Hepatocyte (in vitro differentiated cells): ENCODE results near the gene FAM9B. TPM values are rescaled to one million over a fixed set of nuclear protein-coding genes. Genes with fewer than 3 reads are reported as not detected.

ENCODE experiments used
- DNase-seq: peaks from one replicate; pipeline ENCODE4 v3.0.0-alpha.2; 2016; ENCODE audit warnings: low spot score
- H2AFZ ChIP-seq: fragments of 200-600 bp; sonication (generic); 2 replicates; pipeline ENCODE4 v1.6.0; 2016; ENCODE audit warnings: antibody characterized with exemption, mild to moderate bottlenecking
- H3K27ac ChIP-seq: fragments of 200-600 bp; sonication (generic); 2 replicates; pipeline ENCODE4 v1.5.1; 2016; ENCODE audit warnings: mild to moderate bottlenecking
- H3K27me3 ChIP-seq: fragments of 200-600 bp; sonication (generic); 2 replicates; pipeline ENCODE4 v1.6.1; 2016
- H3K36me3 ChIP-seq: fragments of 200-600 bp; sonication (generic); replicated peaks from 2 replicates; pipeline ENCODE4 v1.5.1; 2016; ENCODE audit warnings: low read depth; ENCODE audit not compliant: insufficient read depth
- H3K4me1 ChIP-seq: fragments of 200-600 bp; sonication (generic); 2 replicates; pipeline ENCODE4 v1.5.1; 2016; ENCODE audit warnings: mild to moderate bottlenecking, moderate library complexity; ENCODE audit not compliant: insufficient read depth
- H3K4me2 ChIP-seq: fragments of 200-600 bp; sonication (generic); 2 replicates; pipeline ENCODE4 v1.6.0; 2016
- H3K4me3 ChIP-seq: fragments of 200-600 bp; sonication (generic); 2 replicates; pipeline ENCODE4 v1.5.1; 2016; ENCODE audit warnings: mild to moderate bottlenecking
- H3K79me2 ChIP-seq: fragments of 200-600 bp; sonication (generic); 2 replicates; pipeline ENCODE4 v1.6.0; 2017; ENCODE audit warnings: mild to moderate bottlenecking
- H3K9me2 ChIP-seq: fragments of 200-600 bp; sonication (generic); replicated peaks from 2 replicates; pipeline ENCODE4 v1.6.0; 2017; ENCODE audit warnings: mild to moderate bottlenecking; ENCODE audit not compliant: insufficient read depth
- H3K9me3 ChIP-seq: fragments of 200-600 bp; sonication (generic); 2 replicates; pipeline ENCODE4 v1.5.1; 2016; ENCODE audit warnings: low read depth, mild to moderate bottlenecking
- H4K20me1 ChIP-seq: fragments of 200-600 bp; sonication (generic); 2 replicates; pipeline ENCODE4 v1.6.0; 2016; ENCODE audit warnings: mild to moderate bottlenecking; ENCODE audit not compliant: insufficient read depth, poor library complexity, severe bottlenecking
- EZH2 ChIP-seq: fragments of 200-600 bp; sonication (generic); IDR thresholded peaks from 2 replicates; pipeline ENCODE4 v1.6.1; 2016; ENCODE audit warnings: antibody characterized with exemption, mild to moderate bottlenecking, borderline replicate concordance
- EZH2phosphoT487 ChIP-seq: fragments of 200-600 bp; sonication (generic); IDR thresholded peaks from one replicate; pipeline ENCODE4 v1.6.1; 2018; ENCODE audit warnings: antibody characterized with exemption, mild to moderate bottlenecking, low read depth, moderate library complexity; ENCODE audit not compliant: unreplicated experiment, severe bottlenecking
- WGBS: methylation state at CpG from one replicate; pipeline ENCODE4 v1.1.6; 2016; ENCODE audit warnings: low lambda C conversion rate; ENCODE audit errors: missing lambda C conversion rate; 5-methylcytosine and 5-hydroxymethylcytosine counted together
- polyA plus RNA-seq: library from polyadenylated mRNA; unstranded; fragments of >200 nt; fragmentation: Nextera tagmentation; extraction: Ambion mirVana; gene quantifications from 2 replicates; pipeline ENCODE4 v1.2.1, GENCODE V29; 2016
- total RNA-seq: library from RNA; depleted of rRNA; stranded (reverse); fragments of >200 nt; gene quantifications from 2 replicates; pipeline ENCODE4 v1.2.3, GENCODE V29; 2014
- TF ChIP-seq, protein P1 (sequence below): fragments of 200-600 bp; sonication (generic); IDR thresholded peaks from 2 replicates; pipeline ENCODE4 v1.5.1; 2016; ENCODE audit warnings: antibody characterized with exemption, mild to moderate bottlenecking; ENCODE audit not compliant: poor library complexity

The FAM9B gene
- total and polyA plus RNA-seq, 2 experiments from 2014 or later = not detected

DNA sequence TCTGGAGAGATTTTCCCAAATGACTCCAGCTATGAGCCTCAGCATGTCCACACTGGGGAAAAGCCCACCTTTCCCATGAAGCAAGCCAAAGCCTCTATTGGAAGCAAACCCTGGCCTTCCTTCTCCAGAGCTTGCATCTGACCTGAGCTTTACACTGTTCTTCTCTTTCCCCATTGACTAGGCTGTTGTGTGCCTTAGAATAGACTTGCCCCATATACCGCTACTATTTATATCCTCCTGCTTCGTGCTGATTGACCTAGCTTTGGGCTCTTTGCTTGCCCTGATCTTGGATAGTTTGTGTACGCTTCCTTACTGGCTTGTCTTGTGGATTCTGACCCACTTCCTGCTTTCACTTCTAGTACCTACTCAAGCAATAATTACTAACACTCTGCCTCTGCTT lies 30.9 kb downstream of the FAM9B start:
- 85% methylated on average over 3 of the region's 3 CpGs for WGBS
- no peak overlapping the region for H3K4me3 ChIP-seq
- no peak for DNase-seq
- no peak overlapping the region for H2AFZ ChIP-seq
- no peak for TF ChIP-seq EZH2phosphoT487
- TF ChIP-seq, protein P1, sequence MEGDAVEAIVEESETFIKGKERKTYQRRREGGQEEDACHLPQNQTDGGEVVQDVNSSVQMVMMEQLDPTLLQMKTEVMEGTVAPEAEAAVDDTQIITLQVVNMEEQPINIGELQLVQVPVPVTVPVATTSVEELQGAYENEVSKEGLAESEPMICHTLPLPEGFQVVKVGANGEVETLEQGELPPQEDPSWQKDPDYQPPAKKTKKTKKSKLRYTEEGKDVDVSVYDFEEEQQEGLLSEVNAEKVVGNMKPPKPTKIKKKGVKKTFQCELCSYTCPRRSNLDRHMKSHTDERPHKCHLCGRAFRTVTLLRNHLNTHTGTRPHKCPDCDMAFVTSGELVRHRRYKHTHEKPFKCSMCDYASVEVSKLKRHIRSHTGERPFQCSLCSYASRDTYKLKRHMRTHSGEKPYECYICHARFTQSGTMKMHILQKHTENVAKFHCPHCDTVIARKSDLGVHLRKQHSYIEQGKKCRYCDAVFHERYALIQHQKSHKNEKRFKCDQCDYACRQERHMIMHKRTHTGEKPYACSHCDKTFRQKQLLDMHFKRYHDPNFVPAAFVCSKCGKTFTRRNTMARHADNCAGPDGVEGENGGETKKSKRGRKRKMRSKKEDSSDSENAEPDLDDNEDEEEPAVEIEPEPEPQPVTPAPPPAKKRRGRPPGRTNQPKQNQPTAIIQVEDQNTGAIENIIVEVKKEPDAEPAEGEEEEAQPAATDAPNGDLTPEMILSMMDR = no peak
- no peaks in the 10 kb centered on the region for H3K9me3 ChIP-seq
- no peaks in the 10 kb centered on the region for H3K36me3 ChIP-seq
- H3K4me1 ChIP-seq = no peaks in the 10 kb centered on the region
- H3K9me2 ChIP-seq = no peaks in the 10 kb centered on the region
- no peak overlapping the region for H3K27ac ChIP-seq
- no peak overlapping the region for H3K4me2 ChIP-seq
- H3K79me2 ChIP-seq = no peaks in the 10 kb centered on the region
- no peaks in the 10 kb centered on the region for H4K20me1 ChIP-seq
- H3K27me3 ChIP-seq = no peaks in the 10 kb centered on the region

- H3K4me1 ChIP-seq = no peaks in the 10 kb centered on the region
- H4K20me1 ChIP-seq = no peaks in the 10 kb centered on the region
- no peak overlapping the region for H3K4me2 ChIP-seq
- H3K27me3 ChIP-seq = no peaks in the 10 kb centered on the region
- H3K9me2 ChIP-seq = no peaks in the 10 kb centered on the region
- no peak overlapping the region for H2AFZ ChIP-seq
- TF ChIP-seq, protein P1 = no peak
- TF ChIP-seq EZH2phosphoT487 = no peak
- no peak for TF ChIP-seq EZH2
- WGBS = 53% methylated on average over 4 of the region's 4 CpGs
- no peak overlapping the region for H3K4me3 ChIP-seq
- H3K79me2 ChIP-seq = no peaks in the 10 kb centered on the region
- DNase-seq = peak; percentile 51
- H3K36me3 ChIP-seq = no peaks in the 10 kb centered on the region
- H3K27ac ChIP-seq = no peak overlapping the region
- H3K9me3 ChIP-seq = peaks cover 5% of the 10 kb centered on the region
Measured at GRCh38 chrX:8988446-8988845, 45.5 kb downstream of the FAM9B start.

GRCh38 chrX:8987672-8988250 lies 46.2 kb downstream of the FAM9B start:
- H3K27me3 ChIP-seq = no peaks in the 10 kb centered on the region
- H4K20me1 ChIP-seq = no peaks in the 10 kb centered on the region
- H3K4me3 ChIP-seq = no peak overlapping the region
- H3K9me2 ChIP-seq = no peaks in the 10 kb centered on the region
- H3K27ac ChIP-seq = no peak overlapping the region
- peaks cover 5% of the 10 kb centered on the region for H3K9me3 ChIP-seq
- no peaks in the 10 kb centered on the region for H3K4me1 ChIP-seq
- TF ChIP-seq, protein P1 = no peak
- TF ChIP-seq EZH2phosphoT487 = no peak
- TF ChIP-seq EZH2 = no peak
- no peak overlapping the region for H2AFZ ChIP-seq
- no peak overlapping the region for H3K4me2 ChIP-seq
- H3K36me3 ChIP-seq = no peaks in the 10 kb centered on the region
- peak; percentile 9 for DNase-seq
- 77% methylated on average over 6 of the region's 6 CpGs for WGBS
- H3K79me2 ChIP-seq = no peaks in the 10 kb centered on the region

DNA sequence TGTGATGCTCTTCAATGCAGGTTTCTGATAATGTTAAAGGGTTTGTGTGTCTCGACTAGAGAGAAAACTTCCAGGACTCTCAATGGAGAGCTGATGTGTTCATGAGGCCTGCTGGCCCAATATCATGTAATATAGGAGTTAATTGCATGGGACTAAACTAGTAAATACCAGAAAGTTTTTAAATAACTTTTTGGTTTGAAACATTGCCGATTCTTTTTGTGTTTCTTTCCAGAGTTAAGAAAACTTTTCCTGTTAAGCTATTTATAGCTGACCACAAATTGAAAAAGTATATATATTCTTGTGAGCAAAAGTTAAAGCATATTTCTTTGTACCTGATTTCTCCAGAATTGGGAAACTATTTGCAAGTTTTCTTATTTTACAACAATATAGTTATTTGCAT lies 49.7 kb downstream of the FAM9B start:
- Histone ChIP-seq H4K20me1 (no peaks in the 10 kb centered on the region), H3K27me3 (no peaks in the 10 kb centered on the region), H3K4me3 (no peak overlapping the region), H3K27ac (no peak overlapping the region), H3K36me3 (no peaks in the 10 kb centered on the region), H3K79me2 (no peaks in the 10 kb centered on the region), H3K9me2 (no peaks in the 10 kb centered on the region), H2AFZ (no peak overlapping the region), H3K4me1 (no peaks in the 10 kb centered on the region), H3K4me2 (no peak overlapping the region), H3K9me3 (no peaks in the 10 kb centered on the region)
- WGBS = 63% methylated on average over 2 of the region's 2 CpGs
- no peak for TF ChIP-seq EZH2phosphoT487
- TF ChIP-seq, protein P1 = no peak
- TF ChIP-seq EZH2 = no peak
- no peak for DNase-seq
